ENCODE results near the gene LIN52.

Gene LIN52

DNA sequence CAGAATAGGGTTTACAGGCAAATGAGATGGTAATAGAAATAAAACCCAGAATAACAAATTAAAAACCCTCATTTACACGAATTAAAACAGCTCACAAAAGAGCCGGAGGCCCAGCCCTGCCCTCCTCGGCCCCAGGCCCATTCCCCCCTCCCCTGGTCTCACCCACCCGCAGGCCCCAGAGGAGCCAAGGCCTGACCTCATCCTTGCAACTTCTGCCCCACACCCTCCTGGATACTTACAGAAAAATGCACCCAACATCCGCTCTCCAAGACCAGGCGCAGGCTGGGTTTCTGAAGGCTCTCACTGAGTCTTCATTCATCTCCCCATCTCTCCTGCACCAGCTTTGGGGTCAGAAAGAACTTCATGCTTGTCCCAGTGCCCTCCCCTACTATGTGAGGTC is 138.3 kb downstream of the LIN52 start:
- in situ Hi-C loops (cut with MboI; ENCODE audit: low sequenced_read_pairs): no loop called here

DNA sequence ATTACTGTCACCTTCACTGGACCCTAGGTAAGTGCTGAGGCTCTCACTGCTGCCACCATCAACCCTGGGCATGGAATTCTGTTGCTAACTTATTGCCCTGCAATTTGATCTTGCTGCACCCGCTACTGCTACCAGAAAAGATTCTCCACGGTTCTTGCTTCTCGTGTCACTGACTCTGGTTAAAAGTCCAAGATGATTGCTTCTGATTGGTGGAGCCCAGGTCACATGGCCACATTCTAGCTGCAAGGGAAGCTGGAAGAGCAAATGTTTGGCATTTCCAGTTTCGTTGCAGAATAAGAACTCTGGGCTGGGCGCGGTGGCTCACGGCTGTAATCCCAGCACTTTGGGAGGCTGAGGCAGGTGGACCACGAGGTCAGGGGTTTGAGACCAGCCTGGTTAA is 147.0 kb downstream of the LIN52 start:
- in situ Hi-C loops (cut with MboI; ENCODE audit: low sequenced_read_pairs): no loop called here

DNA sequence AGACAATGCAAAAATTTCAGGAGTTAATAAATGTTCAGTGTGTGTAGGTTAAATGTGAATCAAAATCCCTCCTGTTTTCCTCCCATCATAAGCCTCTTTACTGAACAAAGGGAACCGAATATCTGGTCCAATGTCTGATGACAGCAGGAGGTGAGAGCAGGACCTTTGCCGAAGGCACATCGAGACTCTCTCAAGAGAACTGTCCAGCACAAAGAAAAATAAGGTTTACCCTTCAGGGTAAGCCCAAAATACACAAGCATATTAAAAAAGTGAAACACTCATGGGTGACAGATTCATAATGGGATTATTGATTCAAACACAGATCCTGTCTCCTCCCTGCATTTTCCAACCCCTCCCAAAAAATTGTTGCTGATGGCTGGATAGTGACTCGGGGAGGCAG is 150.3 kb downstream of the LIN52 start:
- in situ Hi-C loops (cut with MboI; ENCODE audit: low sequenced_read_pairs): no loop called here

DNA sequence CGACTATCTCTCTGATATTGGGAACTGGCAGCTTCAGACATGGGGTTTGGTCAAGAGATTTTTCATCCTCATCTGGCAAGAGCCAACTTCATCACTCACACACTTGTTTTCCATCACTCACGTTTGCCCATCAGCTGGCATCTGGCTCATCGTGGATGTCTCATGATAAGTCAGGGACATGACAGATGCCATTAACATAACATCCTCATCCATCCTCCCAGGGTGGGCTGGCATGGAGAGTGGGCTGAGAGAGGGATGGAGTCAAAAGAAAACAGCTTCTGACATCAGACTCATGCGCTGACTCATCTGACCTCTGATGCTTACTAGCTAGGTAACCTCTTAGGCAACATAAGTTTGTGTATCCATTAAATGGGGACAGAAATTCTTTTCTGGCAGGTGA is 152.7 kb downstream of the LIN52 start:
- in situ Hi-C loops (cut with MboI; ENCODE audit: low sequenced_read_pairs): no loop called here

DNA sequence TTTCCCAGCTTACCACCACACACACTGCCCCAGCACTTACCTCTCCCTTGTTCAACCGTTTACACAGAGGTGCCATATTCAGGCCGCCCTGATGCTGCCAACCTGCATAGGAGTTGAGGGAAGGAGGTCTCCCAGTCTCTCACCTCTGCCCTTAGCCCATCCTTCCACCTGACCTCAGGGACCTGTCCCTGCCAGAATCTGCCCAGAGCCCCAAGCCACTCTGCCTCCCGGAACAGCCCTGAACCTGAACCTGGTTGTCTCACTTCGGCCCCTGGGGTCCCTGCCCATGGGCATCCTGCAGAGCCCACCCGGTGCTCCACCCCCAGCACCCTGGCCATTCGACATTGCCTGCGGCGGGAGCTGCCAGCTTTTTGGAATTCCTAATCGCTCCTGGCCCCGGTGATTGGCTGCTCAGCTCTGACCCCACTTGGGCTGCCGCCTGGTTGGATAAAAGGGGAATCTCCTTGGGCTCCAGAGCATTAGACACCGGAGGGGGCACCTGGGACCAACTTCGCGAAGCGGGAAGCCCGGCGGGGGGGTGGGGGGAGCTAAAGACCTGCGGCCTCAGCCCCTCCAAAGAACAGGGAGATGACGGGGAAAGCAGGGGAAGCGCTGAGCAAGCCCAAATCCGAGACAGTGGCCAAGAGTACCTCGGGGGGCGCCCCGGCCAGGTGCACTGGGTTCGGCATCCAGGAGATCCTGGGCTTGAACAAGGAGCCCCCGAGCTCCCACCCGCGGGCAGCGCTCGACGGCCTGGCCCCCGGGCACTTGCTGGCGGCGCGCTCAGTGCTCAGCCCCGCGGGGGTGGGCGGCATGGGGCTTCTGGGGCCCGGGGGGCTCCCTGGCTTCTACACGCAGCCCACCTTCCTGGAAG is 154.5 kb downstream of the LIN52 start, which contains the start of gene VSX2:
Gene VSX2, plus strand, starts transcription at position 476 of the 874 bp plus-strand sequence. Its CDS starts 113 bp downstream, at position 589.
- in situ Hi-C loops (cut with MboI; ENCODE audit: low sequenced_read_pairs): no loop called here

DNA sequence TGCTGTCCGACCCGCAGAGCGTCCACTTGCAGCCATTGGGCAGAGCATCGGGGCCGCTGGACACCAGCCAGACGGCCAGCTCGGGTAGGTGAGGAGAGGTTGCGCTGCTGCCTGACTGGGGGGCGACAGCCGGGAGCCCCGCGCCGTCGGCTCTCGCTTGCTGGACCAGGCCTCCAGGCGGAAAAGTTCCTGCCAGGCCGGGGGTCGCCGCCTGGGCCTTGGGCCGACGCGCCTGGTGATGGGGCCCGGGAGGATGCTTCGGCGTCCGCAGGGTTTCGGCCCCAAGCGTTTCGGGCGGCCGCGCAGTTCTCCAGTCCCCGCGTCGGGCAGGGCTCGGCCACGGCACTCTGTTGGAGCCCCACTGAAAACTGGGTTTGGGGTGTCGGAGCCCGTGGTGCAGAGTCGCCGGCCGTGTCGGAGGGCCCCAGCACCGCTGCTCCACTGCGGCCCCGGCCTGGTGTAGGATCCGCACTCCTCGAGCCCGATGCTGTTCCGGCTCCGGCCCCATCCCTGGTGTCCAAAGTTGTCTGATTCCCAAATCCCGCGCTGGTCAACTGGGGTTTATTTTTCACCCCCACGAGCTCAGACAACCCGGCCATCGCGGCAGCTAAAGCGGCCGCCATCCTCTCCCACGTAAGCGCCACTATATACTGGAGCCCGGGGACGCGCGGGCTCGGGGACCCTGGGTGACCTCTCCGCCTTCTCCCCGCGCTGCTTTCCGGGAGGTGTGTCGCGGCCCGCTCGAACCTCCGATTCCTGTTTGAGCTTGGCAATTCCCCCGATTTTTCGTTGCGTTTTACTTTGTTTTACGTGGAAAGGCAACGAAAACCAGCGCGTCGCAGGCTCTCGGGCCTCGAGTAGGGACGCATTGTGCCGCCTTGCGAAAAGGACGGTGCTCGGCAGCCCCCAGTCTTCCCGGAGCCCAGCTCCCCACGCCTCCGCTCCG is 155.4 kb downstream of the LIN52 start:
- in situ Hi-C loops (cut with MboI; ENCODE audit: low sequenced_read_pairs): no loop called here

DNA sequence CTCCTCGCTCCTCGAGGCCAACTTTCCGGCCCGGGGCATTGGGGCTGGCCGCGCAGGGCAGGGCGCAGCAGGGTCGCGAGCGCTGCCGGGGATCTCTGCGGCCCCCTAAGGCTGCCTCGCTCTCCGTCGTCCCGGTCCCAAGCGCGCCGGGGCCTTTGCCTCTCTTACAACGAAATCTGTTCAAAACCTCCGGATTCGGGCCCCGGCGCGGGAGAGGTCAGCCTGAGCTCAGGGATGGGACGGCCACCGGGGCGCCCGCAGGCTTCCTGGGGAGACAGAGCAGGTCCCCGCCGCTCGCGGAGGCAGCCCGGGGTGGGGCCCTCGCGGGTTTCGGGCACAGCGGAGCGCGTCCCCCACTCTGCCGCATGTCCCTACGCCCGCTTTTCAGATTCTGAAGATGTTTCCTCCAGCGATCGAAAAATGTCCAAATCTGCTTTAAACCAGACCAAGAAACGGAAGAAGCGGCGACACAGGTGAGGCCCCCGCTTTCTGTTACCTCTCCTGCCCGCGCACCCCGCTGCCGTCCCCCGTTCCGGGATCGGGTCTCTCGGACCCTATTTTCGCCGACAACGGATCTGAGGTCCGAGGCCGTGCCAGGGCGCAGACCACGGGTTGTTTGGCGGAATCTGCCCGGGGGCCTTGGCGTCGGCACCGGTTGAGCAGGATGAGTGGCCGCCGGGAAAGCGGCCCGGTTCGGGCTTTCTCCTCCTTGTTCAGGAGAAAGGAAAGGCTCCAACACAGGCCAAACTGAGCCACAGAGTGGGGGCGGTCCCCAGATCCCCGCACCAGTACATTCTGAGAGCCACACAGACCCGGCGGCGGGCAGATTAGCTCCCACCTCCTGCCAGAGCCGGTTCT is 156.3 kb downstream of the LIN52 start:
- in situ Hi-C loops (cut with MboI; ENCODE audit: low sequenced_read_pairs): no loop called here

DNA sequence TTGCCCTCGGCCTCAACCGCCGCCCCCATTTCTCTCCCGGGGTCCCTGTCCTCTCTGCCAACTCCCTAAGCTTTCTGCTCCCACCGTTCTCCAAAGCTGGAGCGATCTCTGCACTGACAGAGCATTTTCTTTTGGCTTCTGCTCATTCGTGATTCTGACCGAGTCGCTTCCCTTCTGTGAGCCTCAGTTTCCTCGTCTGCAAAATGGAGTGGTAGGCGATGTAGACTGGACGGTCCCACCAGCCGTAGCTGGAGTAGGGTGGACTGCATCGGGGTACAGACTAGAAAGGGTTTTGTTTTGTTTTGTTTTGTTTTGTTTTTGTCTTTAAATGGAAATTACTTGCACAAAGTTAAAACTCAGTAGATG is 156.9 kb downstream of the LIN52 start:
- in situ Hi-C loops (cut with MboI; ENCODE audit: low sequenced_read_pairs): no loop called here

DNA sequence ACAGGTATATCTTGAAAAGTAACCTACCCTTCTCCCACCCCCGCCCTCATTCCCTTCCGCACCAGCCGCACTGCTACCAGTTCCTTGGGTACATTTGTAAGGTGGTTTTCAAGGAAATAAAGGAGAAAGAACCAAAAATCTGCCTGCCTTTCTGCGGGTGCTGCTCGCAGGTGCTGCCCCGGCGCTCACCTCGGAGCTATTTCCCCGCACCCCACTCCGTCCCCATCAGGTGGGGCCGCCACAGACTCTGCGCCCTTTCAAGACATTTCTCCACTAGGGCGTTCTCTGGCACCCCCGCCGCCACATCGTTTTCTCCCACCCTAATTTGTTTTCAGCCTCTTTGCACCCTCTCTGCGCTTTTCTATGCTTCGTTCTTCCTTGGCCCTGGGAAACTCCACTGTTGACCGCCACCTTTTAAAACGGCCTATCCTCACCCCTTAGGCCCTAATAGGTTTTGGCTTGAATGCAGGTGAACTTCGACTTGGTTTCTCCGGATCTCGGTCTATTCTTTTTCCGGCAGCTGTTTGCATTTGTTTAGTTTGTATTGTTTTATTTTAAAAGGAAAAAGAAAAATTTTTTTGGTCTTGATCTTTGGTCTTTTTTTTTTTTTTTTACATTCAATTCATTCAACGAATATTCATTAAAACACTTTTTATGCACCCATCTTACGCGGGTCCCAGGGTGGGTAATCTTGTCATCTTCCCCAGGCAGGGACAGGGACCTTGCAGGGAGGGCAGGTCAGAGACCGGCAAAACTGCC is 157.4 kb downstream of the LIN52 start:
- in situ Hi-C loops (cut with MboI; ENCODE audit: low sequenced_read_pairs): no loop called here

DNA sequence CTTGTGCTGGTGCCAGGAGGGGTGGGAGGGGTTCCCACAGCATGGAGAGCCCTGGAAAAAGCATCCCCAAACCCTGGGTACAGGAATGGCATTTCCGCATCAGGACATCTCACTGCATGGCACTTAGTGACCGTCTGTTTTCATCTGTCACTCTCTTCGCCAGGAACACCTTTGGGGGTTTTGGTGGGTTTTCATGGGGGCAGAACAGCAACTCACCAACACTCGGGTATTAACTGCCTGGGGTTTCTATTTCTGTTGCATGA is 158.0 kb downstream of the LIN52 start:
- in situ Hi-C loops (cut with MboI; ENCODE audit: low sequenced_read_pairs): no loop called here

DNA sequence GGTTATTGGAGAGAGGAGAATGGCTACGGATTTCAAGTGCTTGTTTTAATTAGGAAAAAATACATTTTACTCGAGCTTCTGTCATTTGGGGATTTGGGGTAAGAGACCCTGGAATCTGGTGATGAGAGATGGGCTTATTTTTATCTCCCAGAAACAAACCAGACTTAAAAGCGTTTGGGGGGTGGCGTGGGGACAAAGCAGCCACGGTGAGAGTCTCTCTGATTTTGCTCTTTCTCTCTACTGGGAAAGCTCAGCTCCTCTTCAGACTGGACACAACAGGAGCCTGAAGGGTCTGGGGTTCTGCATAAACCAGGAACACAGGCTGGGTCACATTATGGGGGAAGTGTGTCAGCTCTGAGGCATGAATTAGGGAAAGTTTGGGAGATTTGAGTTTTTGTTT is 158.3 kb downstream of the LIN52 start:
- in situ Hi-C loops (cut with MboI; ENCODE audit: low sequenced_read_pairs): no loop called here

DNA sequence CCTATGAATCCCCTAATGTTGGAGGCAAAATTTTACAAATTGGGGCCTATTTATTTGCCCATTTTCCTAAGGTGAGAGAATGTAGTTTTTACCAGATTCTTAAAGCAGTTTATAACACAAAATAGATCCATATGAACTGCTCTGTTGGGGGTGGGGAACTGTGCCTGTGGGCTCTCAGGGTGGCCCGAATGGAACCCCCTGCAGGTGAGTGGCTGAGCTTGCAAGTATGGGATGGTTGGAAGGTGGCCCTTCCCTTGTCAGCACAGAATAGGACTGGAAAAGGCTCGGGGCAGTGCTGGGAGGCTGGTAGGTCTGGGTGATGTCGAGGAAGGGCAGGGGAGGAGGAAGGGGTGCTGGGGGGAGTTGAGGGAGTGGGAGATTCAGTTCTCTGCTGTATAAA is 159.4 kb downstream of the LIN52 start:
- in situ Hi-C loops (cut with MboI; ENCODE audit: low sequenced_read_pairs): no loop called here

DNA sequence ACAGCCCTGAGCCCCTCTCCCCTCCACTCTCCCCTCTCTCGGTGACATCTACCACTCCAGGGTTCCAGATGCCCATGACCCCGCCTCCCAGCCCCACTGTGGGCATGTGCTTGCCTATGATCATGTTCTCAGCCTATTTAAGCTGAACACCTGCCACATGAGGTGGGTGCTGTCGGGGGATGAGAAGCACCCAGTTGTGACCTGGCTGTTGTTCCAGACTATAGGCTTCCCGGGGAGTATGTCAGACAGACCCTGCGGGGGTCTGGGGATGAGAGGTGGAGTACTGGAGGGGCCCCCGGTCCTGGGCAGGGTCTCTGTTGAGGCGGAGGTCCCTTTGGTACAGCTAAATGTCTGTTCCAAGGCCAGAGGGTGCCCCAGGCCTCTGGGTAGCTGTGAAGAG is 160.5 kb downstream of the LIN52 start:
- in situ Hi-C loops (cut with MboI; ENCODE audit: low sequenced_read_pairs): no loop called here

DNA sequence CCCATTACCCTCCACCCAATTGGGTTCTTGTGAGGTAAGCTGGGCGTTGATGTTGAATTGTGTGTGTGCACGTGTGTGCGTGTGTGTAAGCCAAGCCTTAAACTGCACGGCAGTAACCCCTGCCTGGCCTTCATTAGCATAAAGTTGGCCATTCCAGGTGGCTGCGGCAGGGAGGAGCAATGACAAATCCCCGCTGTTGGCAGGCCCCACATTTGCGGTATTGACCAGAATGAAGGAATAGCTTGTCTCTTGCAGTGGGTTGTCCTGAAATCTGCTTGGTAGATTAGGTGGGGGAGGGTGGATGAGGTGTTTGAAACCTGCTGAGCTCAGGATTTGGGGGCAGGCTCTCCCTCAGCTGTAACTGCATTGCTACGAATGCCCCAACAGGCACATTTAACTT is 161.8 kb downstream of the LIN52 start:
- in situ Hi-C loops (cut with MboI; ENCODE audit: low sequenced_read_pairs): no loop called here

DNA sequence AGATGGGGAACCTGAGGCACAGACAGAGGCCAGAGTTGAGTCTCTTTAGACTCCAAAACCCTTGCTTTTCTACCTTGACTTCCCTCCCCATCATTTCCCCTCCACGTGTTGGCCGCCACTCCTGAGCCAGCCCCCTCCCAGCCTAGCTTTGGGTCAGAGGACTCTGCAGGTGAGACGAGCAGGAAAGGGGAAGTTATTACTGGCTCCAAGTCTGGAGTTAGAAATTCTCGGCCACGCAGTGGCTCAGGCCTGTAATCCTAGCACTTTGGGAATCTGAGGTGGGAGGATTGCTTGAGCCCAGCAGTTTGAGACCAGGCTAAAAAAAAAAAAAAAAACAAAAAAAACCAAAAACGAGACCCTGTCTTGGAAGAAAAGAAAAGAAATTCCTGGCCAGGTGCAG is 163.3 kb downstream of the LIN52 start:
- in situ Hi-C loops (cut with MboI; ENCODE audit: low sequenced_read_pairs): no loop called here

DNA sequence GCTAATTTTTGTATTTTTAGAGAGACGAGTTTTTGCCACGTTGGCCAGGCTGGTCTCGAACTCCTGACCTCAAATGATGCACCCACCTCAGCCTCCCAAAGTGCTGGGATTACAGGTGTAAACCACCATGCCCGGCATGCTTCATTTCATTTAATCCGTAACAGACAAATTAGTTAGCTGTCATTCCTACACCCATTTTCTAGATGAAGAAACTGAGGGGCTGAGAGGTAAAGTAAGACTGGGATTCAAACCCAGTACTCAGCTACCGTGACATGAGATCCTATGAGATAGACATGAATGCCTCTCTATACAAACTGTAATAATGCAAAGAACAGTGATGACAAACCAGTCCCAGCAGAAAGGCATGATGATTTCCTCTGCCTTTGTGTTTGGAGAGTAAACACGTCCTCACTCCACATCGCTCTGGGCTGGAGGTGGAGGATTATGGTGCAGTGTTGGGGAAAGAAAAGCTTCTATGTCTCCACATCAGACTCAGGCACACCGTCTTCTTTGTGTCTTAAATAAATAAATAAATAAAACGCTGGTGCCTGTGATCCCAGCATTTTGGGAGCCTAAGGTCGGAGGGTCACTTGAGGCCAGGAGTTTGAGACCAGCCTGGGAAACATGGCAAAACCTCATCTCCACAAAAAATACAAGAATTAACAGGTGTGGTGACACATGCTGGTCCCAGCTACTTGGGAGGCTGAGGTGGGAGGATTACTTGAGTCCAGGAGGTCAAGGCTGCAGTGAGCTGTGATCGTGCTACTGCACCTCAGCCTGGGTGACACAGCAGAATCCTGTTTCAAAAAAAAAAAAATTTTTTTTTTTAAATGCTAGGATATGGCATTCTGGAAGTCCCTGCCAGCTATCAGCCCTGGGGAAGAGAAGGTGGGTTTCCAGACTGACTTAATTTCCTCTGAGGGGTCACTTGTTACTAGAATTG is 164.9 kb downstream of the LIN52 start:
- in situ Hi-C loops (cut with MboI; ENCODE audit: low sequenced_read_pairs): loop anchor here (10.0 kb wide), 1 partner anchor 135 kb away; no protein-coding TSS in a partner anchor
